ENCODE data around the gene ADAMTS16. TPM values are rescaled to one million over a fixed set of nuclear protein-coding genes. Genes with fewer than 3 reads are reported as not detected.

The ADAMTS16 gene
- total RNA-seq, 1 donor from 2014 or later, result 0.62 TPM

- DNase-seq, result no peak
These were observed 150.7 kb downstream of the ADAMTS16 start for GRCh38 chr5:5290674-5291334.

- no peak for DNase-seq
These were observed 151.2 kb downstream of the ADAMTS16 start for GRCh38 chr5:5291357-5291756.

GRCh38 chr5:5293029-5293428, 152.9 kb downstream of the ADAMTS16 start:
- DNase-seq, result no peak

GRCh38 chr5:5294429-5294828, 154.3 kb downstream of the ADAMTS16 start:
- DNase-seq, result no peak

- DNase-seq, result peak; percentile 75
These were observed 155.2 kb downstream of the ADAMTS16 start for GRCh38 chr5:5295351-5295750.

GRCh38 chr5:5296051-5296450, 155.9 kb downstream of the ADAMTS16 start:
- DNase-seq, result no peak

- no peak for DNase-seq
These were observed 157.4 kb downstream of the ADAMTS16 start for GRCh38 chr5:5297432-5298067.

- DNase-seq, result no peak
These were observed 158.0 kb downstream of the ADAMTS16 start for GRCh38 chr5:5298068-5298633.

- no peak for DNase-seq
These were observed 158.9 kb downstream of the ADAMTS16 start for GRCh38 chr5:5298841-5299541.

- no peak for DNase-seq
These were observed 161.0 kb downstream of the ADAMTS16 start for GRCh38 chr5:5301176-5301575.

- no peak for DNase-seq
These were observed 162.1 kb downstream of the ADAMTS16 start for GRCh38 chr5:5302201-5302600.

- no peak for DNase-seq
These were observed 163.1 kb downstream of the ADAMTS16 start for GRCh38 chr5:5303242-5303641.

- no peak for DNase-seq
These were observed 164.4 kb downstream of the ADAMTS16 start for GRCh38 chr5:5304361-5305020.

- peak; percentile 32 for DNase-seq
These were observed 166.6 kb downstream of the ADAMTS16 start for GRCh38 chr5:5306696-5307095.

- DNase-seq, result no peak
These were observed 168.2 kb downstream of the ADAMTS16 start for GRCh38 chr5:5308319-5308718.

GRCh38 chr5:5309645-5310044, 169.5 kb downstream of the ADAMTS16 start:
- DNase-seq, result no peak

- DNase-seq, result no peak
These were observed 173.0 kb downstream of the ADAMTS16 start for GRCh38 chr5:5313101-5313635.

- DNase-seq, result no peak
These were observed 174.0 kb downstream of the ADAMTS16 start for GRCh38 chr5:5314166-5314565.

- DNase-seq, result no peak
These were observed 174.5 kb downstream of the ADAMTS16 start for GRCh38 chr5:5314626-5315025.

GRCh38 chr5:5315068-5315980, 175.2 kb downstream of the ADAMTS16 start:
- DNase-seq, result no peak

GRCh38 chr5:5316334-5316733, 176.2 kb downstream of the ADAMTS16 start:
- DNase-seq, result no peak

Measured in occipital lobe (tissue), 2 donors.